HG03135 (cell line): Measurements from ENCODE around the gene SDC4.

Source experiments
- ATAC-seq: cut with Tn5 transposase; IDR thresholded peaks from one replicate; pipeline ENCODE4 v1.9.1; 2021; ENCODE audit warnings: mild to moderate bottlenecking, moderate library complexity; ENCODE audit not compliant: unreplicated experiment

Gene SDC4

GRCh38 chr20:45347936-45348778 lies at the start of gene SDC4:
TSS of gene SDC4 (minus strand) at chr20:45348424. CDS start at chr20:45348384, 40 bp downstream.
- ATAC-seq = no peak

GRCh38 chr20:45395114-45395415 lies 46.8 kb upstream of the SDC4 start:
- ATAC-seq = no peak

GRCh38 chr20:45394221-45395113 lies 46.2 kb upstream of the SDC4 start:
- ATAC-seq = no peak

GRCh38 chr20:45392733-45393132 lies 44.5 kb upstream of the SDC4 start:
- ATAC-seq = no peak

GRCh38 chr20:45391559-45391958 lies 43.3 kb upstream of the SDC4 start:
- no peak for ATAC-seq

- ATAC-seq = no peak
Observed at GRCh38 chr20:45390931-45391330, 42.7 kb upstream of the SDC4 start.

GRCh38 chr20:45387274-45387673 lies 39.0 kb upstream of the SDC4 start:
- no peak for ATAC-seq

- ATAC-seq = no peak
Observed at GRCh38 chr20:45378191-45378590, 30.0 kb upstream of the SDC4 start, which contains the start of gene TP53TG5. TSS of gene TP53TG5 (minus strand) at chr20:45378325. CDS start at chr20:45378236, 89 bp downstream.

GRCh38 chr20:45377269-45377668 lies 29.0 kb upstream of the SDC4 start:
- no peak for ATAC-seq

GRCh38 chr20:45374966-45375365 lies 26.7 kb upstream of the SDC4 start:
- ATAC-seq = no peak

GRCh38 chr20:45374101-45374467 lies 25.9 kb upstream of the SDC4 start:
- no peak for ATAC-seq

- no peak for ATAC-seq
Observed at GRCh38 chr20:45373353-45374100, 25.3 kb upstream of the SDC4 start.

GRCh38 chr20:45372646-45373352 lies 24.6 kb upstream of the SDC4 start:
- ATAC-seq = no peak

- ATAC-seq = no peak
Observed at GRCh38 chr20:45372241-45372640, 24.0 kb upstream of the SDC4 start.

- no peak for ATAC-seq
Observed at GRCh38 chr20:45370571-45371160, 22.4 kb upstream of the SDC4 start.

GRCh38 chr20:45368221-45368980 lies 20.2 kb upstream of the SDC4 start:
- peak; percentile 78 for ATAC-seq

GRCh38 chr20:45367126-45367525 lies 18.9 kb upstream of the SDC4 start:
- ATAC-seq = no peak

GRCh38 chr20:45366631-45367030 lies 18.4 kb upstream of the SDC4 start:
- ATAC-seq = no peak

GRCh38 chr20:45366192-45366591 lies 18.0 kb upstream of the SDC4 start:
- ATAC-seq = no peak
